ENCODE measurements around the gene TUNAR.

The TUNAR gene

GRCh38 chr14:95886366-95887056 is 9.9 kb downstream of the TUNAR start:
- TF ChIP-seq MAX (IDR thresholded peaks at IDR 0.05): no peak
- TF ChIP-seq TAF1 (IDR thresholded peaks at IDR 0.05; ENCODE audit: low read depth): no peak
- no peak for TF ChIP-seq CREB1 (IDR thresholded peaks at IDR 0.05; ENCODE audit: low read depth)
- no peak for TF ChIP-seq CEBPB (IDR thresholded peaks at IDR 0.05)
- TF ChIP-seq TEAD4 (IDR thresholded peaks at IDR 0.05): no peak
- no peak for TF ChIP-seq RAD21 (IDR thresholded peaks at IDR 0.05; ENCODE audit: low read depth)
- no peak for TF ChIP-seq NFIC (IDR thresholded peaks at IDR 0.05)
- no peak for TF ChIP-seq EP300 (IDR thresholded peaks at IDR 0.05; ENCODE audit: borderline replicate concordance)
- no peak for TF ChIP-seq TCF12 (IDR thresholded peaks at IDR 0.05; ENCODE audit: low read depth)
- TF ChIP-seq ZBTB7A (IDR thresholded peaks at IDR 0.05; ENCODE audit: low read depth): no peak

- TF ChIP-seq MAX (IDR thresholded peaks at IDR 0.05) (no peak), CREB1 (IDR thresholded peaks at IDR 0.05; ENCODE audit: low read depth) (no peak), EGR1 (IDR thresholded peaks at IDR 0.05) (no peak), REST (IDR thresholded peaks at IDR 0.05; ENCODE audit: low read depth) (no peak), TCF12 (IDR thresholded peaks at IDR 0.05; ENCODE audit: low read depth) (no peak), FOXM1 (IDR thresholded peaks at IDR 0.05; ENCODE audit: borderline replicate concordance, low read depth) (no peak), CEBPB (IDR thresholded peaks at IDR 0.05) (no peak), TEAD4 (IDR thresholded peaks at IDR 0.05) (no peak), NFIC (IDR thresholded peaks at IDR 0.05) (no peak), EP300 (IDR thresholded peaks at IDR 0.05; ENCODE audit: borderline replicate concordance) (no peak), YY1 (IDR thresholded peaks at IDR 0.05; ENCODE audit: low read depth) (no peak), TAF1 (IDR thresholded peaks at IDR 0.05; ENCODE audit: low read depth) (no peak), USF1 (IDR thresholded peaks at IDR 0.05) (no peak), ZBTB7A (IDR thresholded peaks at IDR 0.05; ENCODE audit: low read depth) (no peak), RAD21 (IDR thresholded peaks at IDR 0.05; ENCODE audit: low read depth) (no peak)
Observed at GRCh38 chr14:95887351-95887750, 10.7 kb downstream of the TUNAR start.

- no peak for TF ChIP-seq MAX (IDR thresholded peaks at IDR 0.05)
- TF ChIP-seq RAD21 (IDR thresholded peaks at IDR 0.05; ENCODE audit: low read depth): no peak
- no peak for TF ChIP-seq EP300 (IDR thresholded peaks at IDR 0.05; ENCODE audit: borderline replicate concordance)
- TF ChIP-seq CREB1 (IDR thresholded peaks at IDR 0.05; ENCODE audit: low read depth): no peak
- no peak for TF ChIP-seq USF1 (IDR thresholded peaks at IDR 0.05)
- no peak for TF ChIP-seq EGR1 (IDR thresholded peaks at IDR 0.05)
- TF ChIP-seq TCF12 (IDR thresholded peaks at IDR 0.05; ENCODE audit: low read depth): no peak
- TF ChIP-seq REST (IDR thresholded peaks at IDR 0.05; ENCODE audit: low read depth): no peak
- TF ChIP-seq ZBTB7A (IDR thresholded peaks at IDR 0.05; ENCODE audit: low read depth): no peak
- no peak for TF ChIP-seq TEAD4 (IDR thresholded peaks at IDR 0.05)
- no peak for TF ChIP-seq CEBPB (IDR thresholded peaks at IDR 0.05)
- TF ChIP-seq NFIC (IDR thresholded peaks at IDR 0.05): no peak
- no peak for TF ChIP-seq TAF1 (IDR thresholded peaks at IDR 0.05; ENCODE audit: low read depth)
Observed at GRCh38 chr14:95889236-95889979, 12.8 kb downstream of the TUNAR start.

GRCh38 chr14:95891742-95892141 is 15.1 kb downstream of the TUNAR start:
- TF ChIP-seq FOXM1 (IDR thresholded peaks at IDR 0.05; ENCODE audit: borderline replicate concordance, low read depth): no peak
- TF ChIP-seq RAD21 (IDR thresholded peaks at IDR 0.05; ENCODE audit: low read depth): no peak
- no peak for TF ChIP-seq REST (IDR thresholded peaks at IDR 0.05; ENCODE audit: low read depth)
- TF ChIP-seq EGR1 (IDR thresholded peaks at IDR 0.05): no peak
- TF ChIP-seq TCF12 (IDR thresholded peaks at IDR 0.05; ENCODE audit: low read depth): no peak
- TF ChIP-seq TEAD4 (IDR thresholded peaks at IDR 0.05): no peak
- TF ChIP-seq CREB1 (IDR thresholded peaks at IDR 0.05; ENCODE audit: low read depth): no peak
- no peak for TF ChIP-seq MAX (IDR thresholded peaks at IDR 0.05)
- no peak for TF ChIP-seq NFIC (IDR thresholded peaks at IDR 0.05)
- no peak for TF ChIP-seq TAF1 (IDR thresholded peaks at IDR 0.05; ENCODE audit: low read depth)
- no peak for TF ChIP-seq USF1 (IDR thresholded peaks at IDR 0.05)
- TF ChIP-seq ZBTB7A (IDR thresholded peaks at IDR 0.05; ENCODE audit: low read depth): no peak
- TF ChIP-seq EP300 (IDR thresholded peaks at IDR 0.05; ENCODE audit: borderline replicate concordance): no peak
- no peak for TF ChIP-seq CEBPB (IDR thresholded peaks at IDR 0.05)
- TF ChIP-seq YY1 (IDR thresholded peaks at IDR 0.05; ENCODE audit: low read depth): no peak

Data from Ishikawa (cell line).